Smooth muscle cell (in vitro differentiated cells): ENCODE data around the gene TSFM. TPM values are rescaled to one million over a fixed set of nuclear protein-coding genes. Genes with fewer than 3 reads are reported as not detected.

Experiments used
- DNase-seq: peaks from one replicate; lab custom pipeline; 2025; ENCODE audit not compliant: unreplicated experiment; lab: John Stamatoyannopoulos, UW
- H2AFZ ChIP-seq: fragments of 200-600 bp; sonication (generic); 2 replicates; pipeline ENCODE4 v1.6.0; 2016; ENCODE audit warnings: antibody characterized with exemption, low read depth, mild to moderate bottlenecking
- H3F3A ChIP-seq: fragments of 200-600 bp; sonication (generic); 2 replicates; pipeline ENCODE4 v1.6.0; 2017; ENCODE audit warnings: antibody characterized with exemption, low read depth
- H3K27ac ChIP-seq: fragments of 200-600 bp; sonication (generic); 2 replicates; pipeline ENCODE4 v1.5.1; 2016; ENCODE audit warnings: low read depth, mild to moderate bottlenecking
- H3K27me3 ChIP-seq: fragments of 200-600 bp; sonication (generic); 2 replicates; pipeline ENCODE4 v1.6.1; 2016; ENCODE audit warnings: low read depth, mild to moderate bottlenecking
- H3K36me3 ChIP-seq: fragments of 200-600 bp; sonication (generic); 2 replicates; pipeline ENCODE4 v1.5.1; 2016; ENCODE audit warnings: low read depth
- H3K4me1 ChIP-seq: fragments of 200-600 bp; sonication (generic); 2 replicates; pipeline ENCODE4 v1.5.1; 2016; ENCODE audit warnings: low read depth
- H3K4me2 ChIP-seq: fragments of 200-600 bp; sonication (generic); 2 replicates; pipeline ENCODE4 v1.6.0; 2016; ENCODE audit warnings: mild to moderate bottlenecking
- H3K4me3 ChIP-seq: fragments of 200-600 bp; sonication (generic); 2 replicates; pipeline ENCODE4 v1.5.1; 2016; ENCODE audit warnings: mild to moderate bottlenecking
- H3K79me2 ChIP-seq: fragments of 200-600 bp; sonication (generic); 2 replicates; pipeline ENCODE4 v1.6.0; 2016; ENCODE audit warnings: low read depth, mild to moderate bottlenecking
- H3K9ac ChIP-seq: fragments of 200-600 bp; sonication (generic); 2 replicates; pipeline ENCODE4 v1.6.0; 2016; ENCODE audit warnings: low read depth
- H3K9me3 ChIP-seq: fragments of 200-600 bp; sonication (generic); replicated peaks from 2 replicates; pipeline ENCODE4 v1.5.1; 2016; ENCODE audit warnings: low read depth
- H4K20me1 ChIP-seq: fragments of 200-600 bp; sonication (generic); 2 replicates; pipeline ENCODE4 v1.6.0; 2016; ENCODE audit warnings: low read depth
- WGBS: methylation state at CpG from one replicate; pipeline ENCODE4 v1.1.7; 2016; ENCODE audit warnings: low lambda C conversion rate; 5-methylcytosine and 5-hydroxymethylcytosine counted together
- polyA plus RNA-seq: library from polyadenylated mRNA; unstranded; fragments of >200 nt; fragmentation: Nextera tagmentation; extraction: Ambion mirVana; gene quantifications from 2 replicates; pipeline ENCODE4 v1.2.1, GENCODE V29; 2016
- total RNA-seq: library from RNA; depleted of rRNA; stranded (reverse); fragments of >200 nt; gene quantifications from 2 replicates; pipeline ENCODE4 v1.2.3, GENCODE V29; 2014
- TF ChIP-seq, protein P1 (sequence below): fragments of 200-600 bp; sonication (generic); IDR thresholded peaks from 2 replicates; pipeline ENCODE4 v1.5.1; 2017; ENCODE audit warnings: borderline replicate concordance, mild to moderate bottlenecking, antibody characterized with exemption; ENCODE audit not compliant: insufficient read depth, poor library complexity, severe bottlenecking

Gene TSFM
- total and polyA plus RNA-seq, 2 experiments from 2014 or later = 16.8 to 24.0 TPM

DNA sequence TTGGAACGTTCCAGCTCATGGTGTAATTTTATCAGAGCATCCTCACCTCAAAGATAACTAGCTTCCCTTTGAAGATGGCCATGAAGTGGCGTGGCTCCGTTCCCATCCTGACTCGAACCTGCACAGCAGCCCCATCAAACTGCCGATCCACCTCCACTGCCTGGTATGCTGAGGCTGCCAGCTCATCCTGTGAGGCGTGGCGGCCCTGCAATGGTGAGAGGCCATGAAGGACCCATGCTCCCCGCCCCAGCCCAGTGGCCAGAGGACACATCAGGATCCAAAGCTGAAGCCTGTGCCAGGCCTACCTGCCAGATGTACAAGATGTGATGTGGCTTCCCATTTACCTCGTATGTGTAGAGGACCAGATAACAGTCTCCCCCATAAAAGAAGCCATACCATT is 24.7 kb downstream of the TSFM start:
- Histone ChIP-seq H4K20me1 (no peaks in the 10 kb centered on the region), H3K4me3 (no peak overlapping the region), H3K9me3 (no peaks in the 10 kb centered on the region), H3K79me2 (no peaks in the 10 kb centered on the region), H2AFZ (no peak overlapping the region), H3K27me3 (no peaks in the 10 kb centered on the region), H3F3A (no peaks in the 10 kb centered on the region), H3K36me3 (no peaks in the 10 kb centered on the region), H3K27ac (no peak overlapping the region), H3K4me1 (no peaks in the 10 kb centered on the region), H3K9ac (no peak overlapping the region), H3K4me2 (no peak overlapping the region)
- TF ChIP-seq, protein P1, sequence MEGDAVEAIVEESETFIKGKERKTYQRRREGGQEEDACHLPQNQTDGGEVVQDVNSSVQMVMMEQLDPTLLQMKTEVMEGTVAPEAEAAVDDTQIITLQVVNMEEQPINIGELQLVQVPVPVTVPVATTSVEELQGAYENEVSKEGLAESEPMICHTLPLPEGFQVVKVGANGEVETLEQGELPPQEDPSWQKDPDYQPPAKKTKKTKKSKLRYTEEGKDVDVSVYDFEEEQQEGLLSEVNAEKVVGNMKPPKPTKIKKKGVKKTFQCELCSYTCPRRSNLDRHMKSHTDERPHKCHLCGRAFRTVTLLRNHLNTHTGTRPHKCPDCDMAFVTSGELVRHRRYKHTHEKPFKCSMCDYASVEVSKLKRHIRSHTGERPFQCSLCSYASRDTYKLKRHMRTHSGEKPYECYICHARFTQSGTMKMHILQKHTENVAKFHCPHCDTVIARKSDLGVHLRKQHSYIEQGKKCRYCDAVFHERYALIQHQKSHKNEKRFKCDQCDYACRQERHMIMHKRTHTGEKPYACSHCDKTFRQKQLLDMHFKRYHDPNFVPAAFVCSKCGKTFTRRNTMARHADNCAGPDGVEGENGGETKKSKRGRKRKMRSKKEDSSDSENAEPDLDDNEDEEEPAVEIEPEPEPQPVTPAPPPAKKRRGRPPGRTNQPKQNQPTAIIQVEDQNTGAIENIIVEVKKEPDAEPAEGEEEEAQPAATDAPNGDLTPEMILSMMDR = no peak
- whole genome bisulfite sequencing = 90% methylated on average over 9 of the region's 9 CpGs
- DNase-seq = no peak

DNA sequence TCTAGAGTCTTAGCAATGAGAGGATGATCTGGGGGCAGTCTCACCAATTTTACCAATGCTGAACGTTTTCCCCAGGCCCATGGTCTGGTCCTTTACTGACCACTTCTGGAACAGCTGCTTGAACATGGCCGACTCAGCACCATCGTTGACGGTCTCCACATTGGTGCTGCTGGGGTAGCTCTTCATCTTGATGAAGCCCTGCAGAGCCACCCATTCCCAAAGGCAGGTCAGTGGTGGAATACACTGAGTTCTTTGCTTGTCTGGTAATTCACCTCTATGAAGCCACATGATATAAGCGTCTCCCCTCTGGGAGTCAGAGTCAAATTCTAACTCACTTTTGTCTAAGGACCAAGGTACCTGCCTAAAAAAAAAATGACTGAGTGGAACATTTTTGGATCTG is 25.8 kb downstream of the TSFM start:
- no peak overlapping the region for H2AFZ ChIP-seq
- H3K4me1 ChIP-seq = no peaks in the 10 kb centered on the region
- no peak overlapping the region for H3K27ac ChIP-seq
- no peaks in the 10 kb centered on the region for H3F3A ChIP-seq
- H3K9ac ChIP-seq = no peak overlapping the region
- DNase-seq = no peak
- no peak overlapping the region for H3K4me3 ChIP-seq
- no peaks in the 10 kb centered on the region for H3K27me3 ChIP-seq
- no peaks in the 10 kb centered on the region for H3K79me2 ChIP-seq
- no peak overlapping the region for H3K4me2 ChIP-seq
- TF ChIP-seq, protein P1 = no peak
- no peaks in the 10 kb centered on the region for H4K20me1 ChIP-seq
- H3K9me3 ChIP-seq = no peaks in the 10 kb centered on the region
- 85% methylated on average over 5 of the region's 5 CpGs for WGBS
- H3K36me3 ChIP-seq = no peaks in the 10 kb centered on the region

DNA sequence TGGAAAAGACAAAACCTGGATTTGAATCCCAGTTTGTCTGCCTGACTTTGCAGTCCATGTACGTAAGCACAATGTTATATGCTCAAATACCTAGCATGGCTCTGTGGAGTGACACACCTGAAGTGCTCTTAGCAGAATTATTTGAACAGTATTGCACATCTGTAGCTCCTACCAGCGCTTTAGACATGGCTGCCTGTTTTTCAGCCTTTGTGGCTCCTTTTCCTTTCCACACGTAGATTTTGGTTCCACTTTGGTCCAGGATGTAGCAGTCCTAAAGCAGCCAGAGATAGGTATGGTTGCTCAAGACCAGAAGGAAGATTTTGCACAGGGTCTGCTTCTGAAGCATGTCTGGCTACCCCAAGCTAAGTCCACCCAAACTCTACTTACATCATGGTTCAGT is 26.8 kb downstream of the TSFM start:
- no peaks in the 10 kb centered on the region for H3K36me3 ChIP-seq
- no peaks in the 10 kb centered on the region for H3K9me3 ChIP-seq
- no peak overlapping the region for H3K4me3 ChIP-seq
- no peak overlapping the region for H2AFZ ChIP-seq
- no peaks in the 10 kb centered on the region for H3K79me2 ChIP-seq
- no peaks in the 10 kb centered on the region for H3K4me1 ChIP-seq
- no peaks in the 10 kb centered on the region for H3K27me3 ChIP-seq
- WGBS = 97% methylated on average over 3 of the region's 3 CpGs
- no peaks in the 10 kb centered on the region for H3F3A ChIP-seq
- no peak overlapping the region for H3K27ac ChIP-seq
- DNase-seq = no peak
- H3K4me2 ChIP-seq = no peak overlapping the region
- H4K20me1 ChIP-seq = no peaks in the 10 kb centered on the region
- TF ChIP-seq, protein P1 = no peak
- H3K9ac ChIP-seq = no peak overlapping the region

DNA sequence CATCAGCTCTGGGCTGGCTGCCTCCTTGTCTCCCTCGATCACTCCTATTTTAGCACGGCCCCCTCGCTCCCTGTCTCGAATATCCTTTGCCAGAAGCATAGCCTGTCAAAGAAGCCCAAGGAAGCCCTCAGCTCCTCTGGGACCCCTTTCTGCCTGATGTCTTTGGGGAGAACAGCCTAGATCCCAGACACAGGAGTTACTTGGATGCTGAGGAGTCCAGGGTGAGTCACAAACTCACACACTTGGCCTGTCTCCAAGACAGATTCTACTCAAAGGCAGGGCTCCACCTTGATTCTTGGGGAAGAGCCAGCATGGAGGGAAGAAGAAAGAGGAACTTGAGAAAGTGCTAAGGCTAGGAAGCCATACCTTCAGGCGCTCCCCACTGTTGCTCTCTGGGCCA is 27.9 kb downstream of the TSFM start:
- Histone ChIP-seq H3K9ac (no peak overlapping the region), H3F3A (no peaks in the 10 kb centered on the region), H4K20me1 (no peaks in the 10 kb centered on the region), H3K27ac (no peak overlapping the region), H3K9me3 (no peaks in the 10 kb centered on the region), H3K4me1 (no peaks in the 10 kb centered on the region), H2AFZ (no peak overlapping the region), H3K27me3 (no peaks in the 10 kb centered on the region), H3K4me3 (no peak overlapping the region), H3K36me3 (no peaks in the 10 kb centered on the region), H3K79me2 (no peaks in the 10 kb centered on the region), H3K4me2 (no peak overlapping the region)
- 95% methylated on average over 5 of the region's 5 CpGs for WGBS
- DNase-seq = no peak
- TF ChIP-seq, protein P1 = no peak
